Fibroblast of the aortic adventitia (primary cell): ENCODE measurements around the gene SACM1L. TPM values are rescaled to one million over a fixed set of nuclear protein-coding genes. Genes with fewer than 3 reads are reported as not detected.
A peak's percentile ranks its signal among the peaks of the same experiment; 100 is the strongest.

Experiments
- DNase-seq: peaks from one replicate; pipeline ENCODE4 v3.0.0-alpha.2; 2010; ENCODE audit warnings: low read depth
- H3K4me3 ChIP-seq: 2 replicates; pipeline ENCODE4 v1.5.1; 2011; ENCODE audit warnings: low read depth, mild to moderate bottlenecking, control low read depth, low read length, moderate library complexity
- total RNA-seq: library from RNA; depleted of rRNA; stranded (reverse); fragments of >200 nt; gene quantifications from 2 replicates; pipeline ENCODE4 v1.2.3, GENCODE V29; 2012; ENCODE audit warnings: low replicate concordance
- TF ChIP-seq, protein P1 (sequence below): IDR thresholded peaks from 2 replicates; pipeline ENCODE4 v1.5.1; 2011; ENCODE audit warnings: mild to moderate bottlenecking, low read length, control low read depth, inconsistent platforms; ENCODE audit not compliant: insufficient read depth

SACM1L gene
- total RNA-seq, 1 donor, result 30.7 TPM

DNA sequence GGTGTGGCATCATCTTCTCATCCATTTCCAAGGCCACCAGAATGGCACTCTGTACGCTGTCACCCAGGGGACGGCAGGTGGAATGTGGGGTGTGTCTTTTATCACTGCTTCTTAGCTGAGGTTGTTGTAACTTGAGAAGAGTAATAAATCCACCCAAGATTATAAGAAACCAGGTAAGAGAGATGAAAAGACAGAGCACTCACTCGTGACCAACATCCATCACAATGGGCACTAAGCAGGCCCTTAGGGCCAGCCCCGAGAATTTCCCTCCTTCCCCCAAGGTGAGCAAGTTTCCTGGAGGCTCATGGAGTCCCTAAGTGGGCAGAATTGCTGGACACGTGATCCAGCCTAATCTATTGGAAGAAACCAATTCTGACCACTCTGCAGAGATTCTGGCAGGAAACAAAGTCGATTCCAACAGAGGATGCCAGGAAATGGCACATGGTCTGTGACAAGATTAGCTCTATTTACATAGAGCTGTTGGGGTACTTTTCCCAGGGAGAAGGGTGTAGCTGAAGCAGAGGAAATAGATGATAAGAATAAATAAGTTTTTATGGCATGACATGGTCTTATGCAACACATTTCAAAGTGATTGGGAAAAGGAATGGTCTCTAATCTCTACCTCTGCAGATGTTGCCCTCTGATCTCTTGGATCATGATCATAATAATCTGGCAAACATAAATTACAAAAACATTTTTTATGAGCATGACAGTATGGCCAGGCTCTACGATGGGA, 84.7 kb downstream of the SACM1L start:
- peak; percentile 28 for DNase-seq
- TF ChIP-seq, protein P1, sequence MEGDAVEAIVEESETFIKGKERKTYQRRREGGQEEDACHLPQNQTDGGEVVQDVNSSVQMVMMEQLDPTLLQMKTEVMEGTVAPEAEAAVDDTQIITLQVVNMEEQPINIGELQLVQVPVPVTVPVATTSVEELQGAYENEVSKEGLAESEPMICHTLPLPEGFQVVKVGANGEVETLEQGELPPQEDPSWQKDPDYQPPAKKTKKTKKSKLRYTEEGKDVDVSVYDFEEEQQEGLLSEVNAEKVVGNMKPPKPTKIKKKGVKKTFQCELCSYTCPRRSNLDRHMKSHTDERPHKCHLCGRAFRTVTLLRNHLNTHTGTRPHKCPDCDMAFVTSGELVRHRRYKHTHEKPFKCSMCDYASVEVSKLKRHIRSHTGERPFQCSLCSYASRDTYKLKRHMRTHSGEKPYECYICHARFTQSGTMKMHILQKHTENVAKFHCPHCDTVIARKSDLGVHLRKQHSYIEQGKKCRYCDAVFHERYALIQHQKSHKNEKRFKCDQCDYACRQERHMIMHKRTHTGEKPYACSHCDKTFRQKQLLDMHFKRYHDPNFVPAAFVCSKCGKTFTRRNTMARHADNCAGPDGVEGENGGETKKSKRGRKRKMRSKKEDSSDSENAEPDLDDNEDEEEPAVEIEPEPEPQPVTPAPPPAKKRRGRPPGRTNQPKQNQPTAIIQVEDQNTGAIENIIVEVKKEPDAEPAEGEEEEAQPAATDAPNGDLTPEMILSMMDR, result no peak
- no peak overlapping the region for H3K4me3 ChIP-seq

DNA sequence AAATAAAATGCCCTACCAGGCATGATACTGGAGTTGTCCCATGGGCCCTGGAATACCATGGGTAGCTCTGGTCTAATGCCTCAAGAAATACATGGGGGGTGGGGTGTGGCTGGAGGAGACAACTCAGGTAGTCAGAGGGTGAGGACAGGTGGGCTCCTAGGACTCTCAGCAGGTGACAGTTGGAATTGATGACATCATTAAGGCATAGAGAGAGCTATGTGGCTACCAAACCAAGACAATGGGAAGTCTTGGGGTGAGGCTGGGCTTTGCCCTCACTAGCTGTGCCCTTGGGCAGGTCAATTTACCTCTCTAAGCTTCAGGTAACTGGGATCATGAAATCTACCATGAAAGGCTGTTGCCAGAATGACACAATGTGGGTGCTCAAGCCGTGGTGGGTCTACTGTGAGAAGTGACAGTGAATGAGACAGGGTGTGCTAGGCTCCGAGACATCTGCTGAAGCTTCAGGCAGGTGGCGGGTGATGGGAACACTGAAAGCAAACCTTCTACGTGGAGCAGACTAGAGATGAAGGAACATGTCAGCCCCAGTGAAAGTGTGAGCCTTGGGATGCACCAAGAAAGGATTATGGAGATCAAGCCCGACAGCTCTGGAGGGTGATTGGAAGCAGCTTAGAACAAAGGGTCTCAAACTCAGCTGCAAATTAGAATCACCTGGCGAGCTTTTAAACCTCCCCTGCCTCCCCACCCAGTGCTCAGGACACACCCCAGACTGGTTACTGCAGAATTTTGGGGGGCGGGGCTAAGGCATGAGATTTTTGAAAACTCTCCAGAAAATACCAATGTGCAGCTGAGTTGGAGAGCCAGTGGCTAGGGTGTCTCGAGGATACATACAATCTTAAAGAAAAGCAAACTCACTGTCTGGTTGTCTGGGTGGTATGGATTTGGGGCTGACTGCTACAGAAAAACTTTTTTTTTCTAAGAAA, 85.7 kb downstream of the SACM1L start:
- DNase-seq, result no peak
- TF ChIP-seq, protein P1, result no peak
- H3K4me3 ChIP-seq, result no peak overlapping the region

DNA sequence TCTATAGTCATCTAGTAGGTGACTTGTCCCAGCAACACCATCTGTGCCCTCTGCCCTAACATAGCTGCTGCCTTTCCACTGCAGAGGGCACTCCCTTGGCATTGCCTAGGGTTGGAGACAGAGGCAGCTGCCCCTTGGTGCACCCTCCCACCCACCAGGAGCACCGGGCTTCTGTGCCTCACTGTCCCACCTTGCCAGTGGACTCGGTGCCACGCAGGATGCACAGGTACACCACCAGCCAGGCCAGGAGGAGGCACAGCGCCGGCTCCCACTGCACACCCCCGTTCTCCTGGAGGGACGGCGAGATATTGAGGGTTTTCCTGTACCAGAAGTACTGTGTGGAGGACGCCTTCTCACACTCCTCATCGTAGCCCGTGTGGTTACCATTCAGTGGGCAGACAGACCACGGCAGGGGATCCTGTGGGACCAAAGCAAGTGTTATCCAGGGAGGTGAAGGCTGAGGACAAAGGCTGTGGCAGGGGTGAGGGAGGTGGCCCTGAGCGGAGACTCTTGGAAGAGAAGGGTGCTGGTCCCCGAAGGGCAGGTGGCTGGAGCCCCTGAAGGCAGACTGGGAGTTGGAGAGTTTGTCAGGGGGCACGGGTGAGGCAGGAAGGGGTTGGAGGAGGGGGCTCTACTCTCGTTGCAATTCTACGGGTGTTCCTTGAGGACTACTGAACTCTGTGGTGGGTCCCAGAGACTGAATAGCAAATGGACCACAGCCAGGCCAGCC, 86.5 kb downstream of the SACM1L start:
- H3K4me3 ChIP-seq, result no peak overlapping the region
- DNase-seq, result no peak
- TF ChIP-seq, protein P1, result no peak

DNA sequence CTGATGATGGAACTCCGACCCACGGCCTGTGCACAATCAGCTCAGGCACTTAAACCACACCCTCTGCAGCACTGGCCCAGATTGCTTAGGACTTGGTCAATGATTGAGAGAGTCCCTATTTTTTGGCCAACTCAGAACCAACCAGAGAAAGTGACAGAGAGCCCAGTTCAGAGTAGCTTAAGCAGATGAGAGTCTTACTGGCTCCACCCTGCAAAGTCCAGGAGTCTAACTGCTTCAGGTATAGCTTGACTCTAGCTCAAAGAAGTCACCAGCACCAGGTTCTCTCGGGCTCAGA, 87.1 kb downstream of the SACM1L start:
- H3K4me3 ChIP-seq, result no peak overlapping the region
- no peak for DNase-seq
- TF ChIP-seq, protein P1, result no peak

DNA sequence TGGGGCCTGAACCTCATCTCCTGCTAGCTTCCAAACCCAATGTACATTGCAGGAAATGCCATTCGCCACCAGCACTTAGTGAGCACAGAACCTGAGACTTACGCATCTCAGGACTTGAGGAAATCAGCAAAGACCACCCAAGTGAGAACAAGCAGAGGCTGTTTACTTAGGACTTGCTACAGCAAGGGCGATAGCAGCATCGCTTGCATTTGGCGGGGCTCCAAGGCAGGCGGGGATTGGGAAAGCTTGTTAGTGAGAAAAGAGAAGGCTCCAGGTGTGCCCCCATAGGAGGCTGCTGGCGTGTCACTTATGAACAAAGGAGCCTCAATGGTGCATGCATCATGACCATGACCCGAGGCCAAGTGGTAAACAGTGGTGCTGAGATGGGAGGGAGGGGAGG, 87.4 kb downstream of the SACM1L start:
- TF ChIP-seq, protein P1, result no peak
- DNase-seq, result no peak
- no peak overlapping the region for H3K4me3 ChIP-seq

DNA sequence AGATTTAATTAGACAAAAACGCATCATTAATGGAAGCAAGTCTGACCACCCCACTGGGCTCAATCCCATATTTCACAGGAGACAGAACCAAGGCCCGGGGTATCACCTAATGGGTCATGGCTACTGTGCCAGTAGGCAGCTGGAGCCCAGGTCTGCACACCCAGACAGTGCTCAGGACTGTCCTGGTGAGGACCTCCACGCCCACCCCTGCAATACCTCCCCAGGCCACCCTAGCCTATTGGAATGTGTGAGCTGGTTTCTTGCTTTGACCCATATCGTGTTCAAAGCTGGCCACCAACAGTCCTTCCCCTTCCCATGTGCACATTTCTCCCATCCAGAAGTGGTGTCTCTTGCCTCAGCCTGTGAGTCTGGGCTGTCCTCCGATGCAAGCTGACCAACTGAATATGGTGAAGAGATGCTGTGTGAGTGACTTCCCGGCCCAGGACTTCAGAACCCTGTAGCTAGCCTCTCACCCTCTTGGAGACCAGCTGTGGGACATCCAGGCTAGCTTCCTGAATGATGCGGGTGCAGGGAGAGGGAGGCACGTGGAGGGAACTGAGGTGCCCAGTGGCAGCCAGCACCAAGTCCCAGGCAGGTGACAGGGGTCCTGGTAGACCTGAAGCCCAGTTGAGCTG, 88.0 kb downstream of the SACM1L start:
- no peak overlapping the region for H3K4me3 ChIP-seq
- no peak for DNase-seq
- TF ChIP-seq, protein P1, result no peak
